CD4-positive, alpha-beta T cell treated with Interferon gamma for 1 hour (primary cell): ENCODE results near the gene PTGES3.
"Not testable (repeated sequence)": the region's sequence is repeated elsewhere in the genome, so short reads cannot be mapped to it uniquely, and the experiment has no call there.

Experiments
- DNase-seq: peaks from one replicate; pipeline ENCODE4 v3.0.0-alpha.2; 2020

Gene PTGES3

GRCh38 chr12:56704522-56704921 lies 16.4 kb upstream of the PTGES3 start:
- DNase-seq = not testable (repeated sequence)

GRCh38 chr12:56699020-56699661 lies 11.1 kb upstream of the PTGES3 start:
- peak; percentile 36 for DNase-seq

GRCh38 chr12:56695327-56696101 lies 7.4 kb upstream of the PTGES3 start:
- DNase-seq = no peak

GRCh38 chr12:56694161-56694560 lies 6.1 kb upstream of the PTGES3 start:
- no peak for DNase-seq

- DNase-seq = no peak
Observed at GRCh38 chr12:56688846-56689109, 694 bp upstream of the PTGES3 start.

- peak; percentile 69 for DNase-seq
Observed at GRCh38 chr12:56687223-56688128, 608 bp downstream of the PTGES3 start.

GRCh38 chr12:56684745-56685359 lies 3.2 kb downstream of the PTGES3 start:
- DNase-seq = no peak

GRCh38 chr12:56682323-56682722 lies 5.8 kb downstream of the PTGES3 start:
- DNase-seq = no peak

GRCh38 chr12:56679883-56680575 lies 8.1 kb downstream of the PTGES3 start:
- no peak for DNase-seq

- DNase-seq = no peak
Observed at GRCh38 chr12:56678852-56679251, 9.2 kb downstream of the PTGES3 start.

GRCh38 chr12:56677680-56678079 lies 10.4 kb downstream of the PTGES3 start:
- DNase-seq = no peak

GRCh38 chr12:56676851-56677580 lies 11.1 kb downstream of the PTGES3 start:
- no peak for DNase-seq

GRCh38 chr12:56671608-56672007 lies 16.5 kb downstream of the PTGES3 start:
- DNase-seq = no peak

GRCh38 chr12:56670836-56671235 lies 17.2 kb downstream of the PTGES3 start:
- no peak for DNase-seq

- no peak for DNase-seq
Observed at GRCh38 chr12:56668197-56668457, 20.0 kb downstream of the PTGES3 start.

- no peak for DNase-seq
Observed at GRCh38 chr12:56661979-56662638, 26.0 kb downstream of the PTGES3 start.

GRCh38 chr12:56661560-56661959 lies 26.5 kb downstream of the PTGES3 start:
- DNase-seq = no peak

- no peak for DNase-seq
Observed at GRCh38 chr12:56658921-56659320, 29.2 kb downstream of the PTGES3 start.

- no peak for DNase-seq
Observed at GRCh38 chr12:56657416-56658379, 30.4 kb downstream of the PTGES3 start.

GRCh38 chr12:56653781-56654180 lies 34.3 kb downstream of the PTGES3 start:
- DNase-seq = not testable (repeated sequence)
